Ishikawa (cell line): ENCODE measurements around the gene CARD14.

ENCODE experiments used
- CEBPB ChIP-seq: IDR thresholded peaks from 2 replicates; pipeline ENCODE4 v1.6.1; 2012
- CREB1 ChIP-seq: IDR thresholded peaks from 2 replicates; pipeline ENCODE4 v1.6.1; 2012; ENCODE audit warnings: low read depth
- EGR1 ChIP-seq: IDR thresholded peaks from 2 replicates; pipeline ENCODE4 v1.6.1; 2012
- EP300 ChIP-seq: IDR thresholded peaks from 2 replicates; pipeline ENCODE4 v1.6.1; 2012; ENCODE audit warnings: borderline replicate concordance
- FOXM1 ChIP-seq: IDR thresholded peaks from 2 replicates; pipeline ENCODE4 v1.6.1; 2012; ENCODE audit warnings: low read depth, borderline replicate concordance
- MAX ChIP-seq: IDR thresholded peaks from 2 replicates; pipeline ENCODE4 v1.6.1; 2012
- NFIC ChIP-seq: IDR thresholded peaks from 2 replicates; pipeline ENCODE4 v1.6.1; 2012
- RAD21 ChIP-seq: IDR thresholded peaks from 2 replicates; pipeline ENCODE4 v1.6.1; 2012; ENCODE audit warnings: low read depth
- REST ChIP-seq: IDR thresholded peaks from 2 replicates; pipeline ENCODE4 v1.6.1; 2012; ENCODE audit warnings: low read depth, mild to moderate bottlenecking
- TAF1 ChIP-seq: IDR thresholded peaks from 2 replicates; pipeline ENCODE4 v1.6.1; 2012; ENCODE audit warnings: low read depth, mild to moderate bottlenecking
- TCF12 ChIP-seq: IDR thresholded peaks from 2 replicates; pipeline ENCODE4 v1.6.1; 2012; ENCODE audit warnings: low read depth
- TEAD4 ChIP-seq: IDR thresholded peaks from 2 replicates; pipeline ENCODE4 v1.6.1; 2012
- USF1 ChIP-seq: IDR thresholded peaks from 2 replicates; pipeline ENCODE4 v1.6.1; 2012
- YY1 ChIP-seq: IDR thresholded peaks from 2 replicates; pipeline ENCODE4 v1.6.1; 2012; ENCODE audit warnings: low read depth

GRCh38 chr17:80213643-80213975, 43.8 kb downstream of the CARD14 start:
- TF ChIP-seq NFIC (no peak), EGR1 (no peak), YY1 (no peak), EP300 (no peak), REST (no peak), TAF1 (no peak), MAX (no peak), CEBPB (no peak), RAD21 (no peak), FOXM1 (no peak), TCF12 (no peak), USF1 (no peak), CREB1 (no peak), TEAD4 (no peak)
